ENCODE data around the gene DGKI. TPM values are rescaled to one million over a fixed set of nuclear protein-coding genes. Genes with fewer than 3 reads are reported as not detected.
A peak's percentile ranks its signal among the peaks of the same experiment; 100 is the strongest.

DGKI gene
- total RNA-seq, 2 donors from 2014 or later: 4.4 to 5.9 TPM

DNA sequence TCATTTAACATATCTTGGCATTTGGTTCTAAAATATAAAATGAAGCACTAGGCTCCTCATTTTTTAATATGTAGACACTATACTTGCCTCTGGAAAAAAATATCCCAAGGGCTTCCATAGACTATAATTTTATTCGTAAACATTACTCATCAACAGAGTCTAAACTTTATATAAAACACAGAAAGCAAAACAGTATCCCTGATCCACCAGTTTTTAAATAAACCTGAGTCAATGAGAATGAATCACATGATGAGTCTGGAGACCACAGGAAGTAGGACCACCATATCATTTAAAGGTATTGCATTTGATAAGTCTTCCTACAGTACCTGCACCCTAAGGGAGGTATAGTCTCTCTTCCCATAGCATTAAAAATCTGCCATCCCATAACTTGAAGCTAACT is 228.0 kb downstream of the DGKI start:
- Histone ChIP-seq H3K4me3 (no peak overlapping the region), H3K27me3 (no peaks in the 10 kb centered on the region), H3K27ac (no peak overlapping the region), H3K4me1 (no peaks in the 10 kb centered on the region), H3K36me3 (no peaks in the 10 kb centered on the region), H3K9me3 (no peaks in the 10 kb centered on the region)
- TF ChIP-seq, protein P1, sequence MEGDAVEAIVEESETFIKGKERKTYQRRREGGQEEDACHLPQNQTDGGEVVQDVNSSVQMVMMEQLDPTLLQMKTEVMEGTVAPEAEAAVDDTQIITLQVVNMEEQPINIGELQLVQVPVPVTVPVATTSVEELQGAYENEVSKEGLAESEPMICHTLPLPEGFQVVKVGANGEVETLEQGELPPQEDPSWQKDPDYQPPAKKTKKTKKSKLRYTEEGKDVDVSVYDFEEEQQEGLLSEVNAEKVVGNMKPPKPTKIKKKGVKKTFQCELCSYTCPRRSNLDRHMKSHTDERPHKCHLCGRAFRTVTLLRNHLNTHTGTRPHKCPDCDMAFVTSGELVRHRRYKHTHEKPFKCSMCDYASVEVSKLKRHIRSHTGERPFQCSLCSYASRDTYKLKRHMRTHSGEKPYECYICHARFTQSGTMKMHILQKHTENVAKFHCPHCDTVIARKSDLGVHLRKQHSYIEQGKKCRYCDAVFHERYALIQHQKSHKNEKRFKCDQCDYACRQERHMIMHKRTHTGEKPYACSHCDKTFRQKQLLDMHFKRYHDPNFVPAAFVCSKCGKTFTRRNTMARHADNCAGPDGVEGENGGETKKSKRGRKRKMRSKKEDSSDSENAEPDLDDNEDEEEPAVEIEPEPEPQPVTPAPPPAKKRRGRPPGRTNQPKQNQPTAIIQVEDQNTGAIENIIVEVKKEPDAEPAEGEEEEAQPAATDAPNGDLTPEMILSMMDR (IDR thresholded peaks at IDR 0.05): no peak
- no peak for DNase-seq (ENCODE audit: low spot score)

GRCh38 chr7:137613006-137613525 is 233.7 kb downstream of the DGKI start:
- TF ChIP-seq, protein P1 (IDR thresholded peaks at IDR 0.05): no peak
- Histone ChIP-seq H3K4me1 (no peaks in the 10 kb centered on the region), H3K4me3 (no peak overlapping the region), H3K36me3 (no peaks in the 10 kb centered on the region), H3K9me3 (no peaks in the 10 kb centered on the region), H3K27ac (no peak overlapping the region), H3K27me3 (no peaks in the 10 kb centered on the region)
- no peak for DNase-seq (ENCODE audit: low spot score)

DNA sequence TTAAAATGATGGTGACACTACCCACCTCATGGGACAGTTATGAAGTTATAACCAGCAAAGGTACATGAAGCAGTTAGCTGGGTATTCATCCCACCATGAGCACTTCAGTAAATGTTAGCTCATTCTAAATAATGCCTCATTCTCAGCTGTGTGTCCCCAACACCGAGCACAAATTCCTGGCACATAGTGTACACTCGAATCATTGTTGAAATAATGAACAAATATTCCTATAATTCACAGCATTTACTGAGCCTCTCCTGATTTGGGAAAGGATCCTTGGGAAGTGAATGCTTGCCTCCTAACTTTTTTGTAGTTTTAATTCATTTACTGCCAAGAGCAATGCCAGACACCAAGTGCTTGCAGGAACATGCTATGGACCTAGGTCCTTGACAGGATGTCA is 235.2 kb downstream of the DGKI start:
- no peaks in the 10 kb centered on the region for H3K4me1 ChIP-seq
- TF ChIP-seq, protein P1 (IDR thresholded peaks at IDR 0.05): no peak

DNA sequence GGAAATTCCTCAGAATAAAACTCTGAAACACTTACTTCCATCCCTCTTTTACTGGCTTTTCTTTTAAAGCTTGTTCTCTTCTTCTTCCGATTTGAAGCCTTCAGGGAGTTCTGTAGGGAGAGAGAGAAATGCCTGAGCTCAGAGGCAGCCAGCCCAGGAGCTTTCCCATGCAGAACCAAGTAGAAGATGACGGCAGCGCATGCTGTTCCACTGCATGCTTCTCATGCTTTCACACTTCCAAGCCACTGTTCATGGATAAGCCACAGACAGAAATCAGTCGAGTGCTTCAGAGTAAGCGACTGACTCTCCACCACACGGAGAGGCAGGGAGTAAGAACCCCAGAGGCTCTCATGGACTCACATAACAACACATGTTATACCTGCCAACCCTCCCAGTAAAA is 237.3 kb downstream of the DGKI start:
- Histone ChIP-seq H3K36me3 (no peaks in the 10 kb centered on the region), H3K9me3 (no peaks in the 10 kb centered on the region), H3K4me3 (no peak overlapping the region), H3K27ac (no peak overlapping the region), H3K4me1 (no peaks in the 10 kb centered on the region), H3K27me3 (no peaks in the 10 kb centered on the region)
- DNase-seq (ENCODE audit: low spot score): no peak
- TF ChIP-seq, protein P1 (IDR thresholded peaks at IDR 0.05): no peak

More for the DNA sequence above, 235.2 kb downstream of the DGKI start:
- H3K4me3 ChIP-seq: no peak overlapping the region
- no peaks in the 10 kb centered on the region for H3K9me3 ChIP-seq
- H3K27ac ChIP-seq: no peak overlapping the region
- H3K36me3 ChIP-seq: no peaks in the 10 kb centered on the region
- H3K27me3 ChIP-seq: no peaks in the 10 kb centered on the region
- no peak for DNase-seq (ENCODE audit: low spot score)

DNA sequence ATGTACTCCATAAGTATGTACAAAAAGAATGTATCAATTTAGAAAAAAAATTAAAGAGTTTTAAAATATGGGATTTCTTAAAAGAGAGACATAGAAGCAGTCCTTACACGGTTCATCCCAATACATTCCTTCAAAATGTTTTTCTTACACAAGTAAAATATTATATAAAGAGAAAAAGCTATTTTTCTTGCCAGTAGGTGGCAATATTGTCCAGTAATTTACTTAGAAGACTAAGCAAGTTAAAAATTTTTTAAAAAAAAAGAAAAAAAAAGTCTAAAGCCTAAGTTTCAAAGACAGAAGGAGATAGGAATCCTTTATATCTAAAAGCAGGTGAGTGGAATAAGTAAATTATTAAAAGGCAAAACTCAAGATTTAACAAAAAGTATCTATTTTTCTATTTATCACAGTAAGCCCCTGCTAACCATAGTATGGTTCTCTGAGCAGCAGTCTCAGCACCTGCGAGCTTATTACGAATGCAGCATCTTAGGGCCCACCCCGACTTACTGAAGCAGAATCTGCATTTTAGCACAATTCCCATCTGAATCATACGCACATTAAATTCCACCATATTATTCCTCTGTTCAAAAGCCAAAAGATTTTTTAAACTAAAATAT is 240.6 kb downstream of the DGKI start:
- Histone ChIP-seq H3K9me3 (no peaks in the 10 kb centered on the region), H3K27me3 (no peaks in the 10 kb centered on the region), H3K27ac (no peak overlapping the region), H3K4me3 (no peak overlapping the region), H3K36me3 (no peaks in the 10 kb centered on the region), H3K4me1 (no peaks in the 10 kb centered on the region)
- DNase-seq (ENCODE audit: low spot score): no peak
- TF ChIP-seq, protein P1 (IDR thresholded peaks at IDR 0.05): peak; percentile 39 to 70

DNA sequence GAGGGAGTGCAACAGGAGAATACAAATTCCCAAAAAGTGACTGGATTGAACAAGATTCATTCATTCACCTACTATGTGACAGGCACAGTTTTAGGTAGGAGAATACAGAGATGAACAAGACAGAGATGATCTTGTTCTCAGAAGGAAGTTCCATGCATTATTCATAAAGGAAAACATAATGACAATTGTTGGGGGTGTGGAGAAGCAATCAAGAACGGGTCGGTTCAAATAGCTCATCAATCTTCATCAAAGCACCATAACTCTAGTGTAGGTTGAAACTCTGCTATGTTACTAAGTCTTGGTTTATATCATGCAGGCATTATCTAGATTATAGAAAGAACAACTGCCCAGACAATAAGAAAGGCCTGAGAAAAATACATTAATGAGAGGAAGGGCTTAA is 243.7 kb downstream of the DGKI start:
- Histone ChIP-seq H3K27ac (no peak overlapping the region), H3K36me3 (no peaks in the 10 kb centered on the region), H3K27me3 (no peaks in the 10 kb centered on the region), H3K4me3 (no peak overlapping the region), H3K9me3 (no peaks in the 10 kb centered on the region), H3K4me1 (no peaks in the 10 kb centered on the region)
- TF ChIP-seq, protein P1 (IDR thresholded peaks at IDR 0.05): no peak
- DNase-seq (ENCODE audit: low spot score): no peak
